Measurements from ENCODE around the gene ZNF581.

- TF ChIP-seq, protein P1, sequence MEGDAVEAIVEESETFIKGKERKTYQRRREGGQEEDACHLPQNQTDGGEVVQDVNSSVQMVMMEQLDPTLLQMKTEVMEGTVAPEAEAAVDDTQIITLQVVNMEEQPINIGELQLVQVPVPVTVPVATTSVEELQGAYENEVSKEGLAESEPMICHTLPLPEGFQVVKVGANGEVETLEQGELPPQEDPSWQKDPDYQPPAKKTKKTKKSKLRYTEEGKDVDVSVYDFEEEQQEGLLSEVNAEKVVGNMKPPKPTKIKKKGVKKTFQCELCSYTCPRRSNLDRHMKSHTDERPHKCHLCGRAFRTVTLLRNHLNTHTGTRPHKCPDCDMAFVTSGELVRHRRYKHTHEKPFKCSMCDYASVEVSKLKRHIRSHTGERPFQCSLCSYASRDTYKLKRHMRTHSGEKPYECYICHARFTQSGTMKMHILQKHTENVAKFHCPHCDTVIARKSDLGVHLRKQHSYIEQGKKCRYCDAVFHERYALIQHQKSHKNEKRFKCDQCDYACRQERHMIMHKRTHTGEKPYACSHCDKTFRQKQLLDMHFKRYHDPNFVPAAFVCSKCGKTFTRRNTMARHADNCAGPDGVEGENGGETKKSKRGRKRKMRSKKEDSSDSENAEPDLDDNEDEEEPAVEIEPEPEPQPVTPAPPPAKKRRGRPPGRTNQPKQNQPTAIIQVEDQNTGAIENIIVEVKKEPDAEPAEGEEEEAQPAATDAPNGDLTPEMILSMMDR (IDR thresholded peaks at IDR 0.05), result no peak
- TF ChIP-seq POLR2A (IDR thresholded peaks at IDR 0.05), result no peak
Measured at GRCh38 chr19:55687281-55688201, 44.1 kb downstream of the ZNF581 start.
